Stimulated activated CD8-positive, alpha-beta memory T cell treated with anti-CD3 and anti-CD28 coated beads, Interleukin-2, amount 100 ng/mL, for 48 hours (primary cell): ENCODE data around the gene ERBB4.
"Not testable (repeated sequence)": the region's sequence is repeated elsewhere in the genome, so short reads cannot be mapped to it uniquely, and the experiment has no call there.

ENCODE experiments used
- DNase-seq, 2 donors: peaks; one replicate each; pipeline ENCODE4 v3.0.0-alpha.2; 2020; ENCODE audit warnings: low read depth in 2 of 2

ERBB4 gene

DNA sequence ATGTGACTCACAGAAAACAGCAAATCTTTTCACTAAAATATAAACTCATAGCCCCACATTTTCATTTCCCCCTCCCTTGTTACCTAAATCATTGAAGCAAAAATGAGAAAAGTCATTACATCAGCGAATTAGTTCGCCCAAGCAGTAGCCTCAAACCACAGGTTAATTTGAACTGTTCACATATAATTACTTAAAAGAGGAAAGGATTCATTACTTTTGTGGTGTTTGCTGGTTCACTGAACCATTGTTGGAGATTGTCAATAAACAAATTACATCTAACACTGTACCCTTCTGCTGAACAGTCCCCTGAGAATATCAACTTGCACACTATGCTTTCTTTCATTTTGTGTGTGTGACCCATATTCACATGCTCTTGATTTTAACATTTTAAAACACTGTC is 238.7 kb downstream of the ERBB4 start:
- DNase-seq, result no peak

DNA sequence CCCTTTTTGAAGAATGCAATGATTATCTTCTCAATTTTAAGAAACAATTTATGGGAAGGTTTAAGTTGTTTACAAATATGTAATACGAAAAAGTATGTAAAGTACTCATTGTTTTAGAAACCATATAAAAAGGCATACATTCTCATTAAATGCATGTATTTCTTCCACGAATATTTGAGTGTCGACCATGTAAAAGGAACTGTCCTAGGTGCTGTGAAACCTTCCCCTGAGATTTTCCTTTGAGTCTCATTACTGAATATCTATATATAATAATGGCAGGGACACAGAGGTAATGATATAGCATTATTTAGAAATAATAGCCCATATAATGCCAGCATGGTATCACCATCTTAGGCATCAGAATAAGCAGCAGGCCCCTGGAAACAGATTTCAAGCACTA is 239.3 kb downstream of the ERBB4 start:
- no peak for DNase-seq

DNA sequence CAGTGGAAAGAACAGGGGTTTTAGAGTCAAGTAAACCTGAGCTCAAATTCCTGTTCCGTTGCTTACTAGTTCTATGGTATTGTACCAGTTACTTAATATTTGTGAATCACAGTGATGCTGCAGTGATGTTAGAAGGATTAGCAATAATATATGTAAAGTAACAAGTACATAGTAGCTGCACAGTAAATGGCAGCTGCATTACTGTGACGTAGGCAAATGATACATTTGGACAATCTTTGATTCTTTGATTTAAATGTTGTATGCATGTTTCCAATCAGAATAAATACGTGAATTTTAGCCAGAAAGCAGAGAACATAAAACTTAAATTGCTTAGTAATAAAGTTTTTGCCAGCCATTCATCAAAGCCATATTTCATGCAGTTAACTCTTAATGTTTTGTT is 243.0 kb downstream of the ERBB4 start:
- DNase-seq, result no peak

DNA sequence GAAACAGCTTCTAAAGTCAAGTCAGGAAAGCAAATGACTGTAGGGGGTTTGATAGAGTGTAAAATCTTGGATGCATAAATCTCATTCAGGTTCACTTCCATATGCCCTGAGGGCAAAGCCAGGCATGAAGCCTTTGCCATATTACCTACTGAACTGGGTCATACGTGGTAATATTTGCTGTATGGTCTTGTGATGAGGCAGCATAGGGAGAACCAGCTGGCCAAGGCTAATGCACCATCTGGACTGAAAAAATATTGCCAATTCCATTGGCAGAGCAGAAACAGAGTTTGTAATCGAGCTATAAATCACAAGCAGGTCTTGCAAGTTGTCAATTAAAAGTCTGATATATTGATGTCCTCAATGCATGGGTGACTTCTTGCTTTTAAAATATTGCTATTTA is 243.8 kb downstream of the ERBB4 start:
- DNase-seq, result no peak

DNA sequence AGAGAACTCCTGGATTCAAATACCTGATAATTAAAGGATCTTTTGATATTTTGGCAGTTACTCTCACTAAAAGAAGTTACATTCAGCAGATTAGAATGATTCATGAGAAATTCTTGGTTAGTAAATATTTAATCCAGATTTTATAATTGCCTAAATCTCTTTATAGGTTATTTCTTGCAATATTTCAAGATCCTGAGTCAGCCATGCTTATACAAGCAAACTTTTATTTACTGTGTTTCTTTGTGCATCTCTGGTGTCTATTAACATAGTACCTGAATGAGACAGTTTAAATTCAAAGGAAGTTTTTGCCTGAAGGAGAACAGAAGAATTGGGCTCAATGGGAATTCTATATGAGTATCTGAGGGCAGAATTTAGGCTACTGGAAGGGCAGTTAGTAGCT is 249.3 kb downstream of the ERBB4 start:
- DNase-seq, result no peak

DNA sequence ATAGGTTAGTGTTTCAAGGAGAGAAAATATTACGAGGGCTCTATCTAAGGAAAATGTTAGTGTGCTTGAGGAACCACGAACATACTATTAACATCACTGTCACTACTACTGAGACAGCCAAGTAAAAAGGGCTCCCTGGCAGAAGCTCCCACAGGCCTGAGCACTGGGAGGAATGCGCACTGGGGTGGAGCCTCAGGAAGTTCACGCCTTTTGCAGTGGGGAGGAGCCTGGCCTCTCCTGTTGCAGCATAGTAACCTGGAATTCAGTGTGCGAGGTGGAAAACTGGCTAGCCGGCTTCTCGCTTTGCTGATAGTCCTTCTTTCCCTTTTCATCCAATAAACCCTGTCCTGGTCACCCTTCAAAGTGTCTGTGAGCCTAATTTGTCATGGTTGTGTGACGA is 250.3 kb downstream of the ERBB4 start:
- no peak for DNase-seq

DNA sequence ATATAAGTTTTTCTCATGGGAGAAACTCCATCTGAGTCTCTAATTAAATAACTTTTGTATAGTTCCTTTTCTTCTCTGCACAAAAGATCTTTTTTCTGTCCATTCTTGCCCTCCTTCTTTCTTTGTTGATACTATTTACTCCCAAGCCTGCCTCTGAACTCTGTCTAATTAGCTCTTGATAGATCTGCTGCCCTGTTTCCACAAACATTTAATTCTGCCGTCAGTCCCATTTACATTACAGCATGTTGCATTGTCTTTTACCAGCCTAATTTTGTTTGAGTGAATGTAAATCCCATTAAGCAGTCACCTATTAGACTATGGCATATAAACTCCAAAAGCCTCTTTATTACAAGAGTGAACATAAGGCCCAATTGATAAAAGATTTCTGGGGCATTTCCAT is 254.4 kb downstream of the ERBB4 start:
- no peak for DNase-seq

DNA sequence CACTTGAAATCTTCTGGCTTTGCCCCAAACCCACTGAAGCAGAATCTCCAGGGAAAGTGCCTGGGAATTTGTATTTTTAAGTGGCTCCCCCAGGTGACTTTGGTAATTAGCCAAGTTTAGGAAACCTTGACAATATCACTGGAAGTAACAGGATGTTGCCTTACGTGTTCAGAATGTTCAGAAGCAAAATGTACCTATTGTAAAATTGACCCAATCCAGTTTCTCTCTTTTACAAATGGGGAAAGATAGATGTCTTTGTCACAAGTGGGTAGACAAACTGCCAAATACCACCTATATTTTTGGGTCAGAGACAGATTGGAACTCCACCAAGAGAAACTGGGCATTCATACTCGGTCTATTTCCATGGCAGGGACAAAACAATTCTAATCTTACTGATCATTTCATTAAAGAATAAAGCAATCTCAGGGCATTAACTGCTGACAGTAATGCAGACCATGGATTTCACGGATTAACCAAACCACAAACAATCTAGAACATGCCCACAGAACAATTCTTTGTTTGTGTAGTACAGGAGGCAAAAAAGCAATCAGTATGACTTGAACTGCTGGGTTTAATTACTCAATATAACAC is 255.8 kb downstream of the ERBB4 start:
- DNase-seq, result no peak

DNA sequence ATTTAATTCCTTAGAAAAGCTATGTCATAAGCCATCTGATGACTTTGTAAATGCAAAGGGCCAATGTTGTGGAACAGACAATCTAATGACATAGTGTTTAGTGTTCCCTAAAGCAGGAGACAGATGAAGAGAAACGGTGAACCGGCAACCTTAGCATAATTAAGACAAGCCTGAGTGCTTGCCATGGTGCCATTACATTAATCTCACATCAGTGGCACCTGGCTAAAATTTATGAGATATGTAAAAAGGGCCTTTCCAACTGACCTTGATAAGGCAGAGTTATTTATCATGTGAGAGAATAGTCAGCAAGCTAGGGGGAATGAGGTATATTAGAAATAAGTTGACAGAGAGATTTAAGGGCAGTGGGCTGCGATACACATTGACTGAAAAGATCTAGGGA is 261.8 kb downstream of the ERBB4 start:
- no peak for DNase-seq

DNA sequence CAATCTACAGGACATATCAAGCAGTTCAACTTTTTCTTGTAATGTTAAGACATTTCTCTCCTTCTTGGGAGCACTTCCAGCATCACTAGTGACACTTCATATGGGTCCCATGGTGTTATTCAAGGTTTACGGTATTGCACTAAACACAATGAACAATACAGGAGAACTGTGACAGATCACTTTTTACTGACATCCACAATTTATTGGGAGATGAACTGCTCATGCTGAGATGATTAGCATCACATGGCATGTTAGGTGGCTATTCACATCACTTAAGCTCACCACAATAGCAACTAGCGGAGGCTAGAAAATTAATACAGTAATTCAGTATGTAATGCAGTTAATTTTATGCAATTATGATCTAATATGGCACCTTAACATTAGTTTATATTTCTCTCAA is 264.4 kb downstream of the ERBB4 start:
- no peak for DNase-seq

DNA sequence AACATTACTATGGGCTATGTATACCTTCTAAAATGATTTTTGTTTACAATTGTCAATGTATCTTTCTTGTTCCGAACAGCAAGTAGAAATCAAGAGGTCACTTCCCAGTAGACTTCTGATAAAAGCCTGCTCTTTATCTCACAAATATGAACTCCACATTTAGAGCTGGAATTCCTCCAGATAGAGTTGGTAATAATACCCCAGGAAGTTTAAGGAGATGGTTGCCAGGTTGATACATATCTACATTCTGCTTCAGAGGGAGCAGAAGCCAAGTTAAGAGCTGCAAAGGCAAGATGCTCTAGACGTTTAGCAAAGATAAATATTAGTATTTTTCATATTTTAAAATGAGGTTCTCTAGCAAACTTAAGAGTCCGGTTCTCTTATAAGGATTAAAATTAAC is 267.0 kb downstream of the ERBB4 start:
- no peak for DNase-seq

DNA sequence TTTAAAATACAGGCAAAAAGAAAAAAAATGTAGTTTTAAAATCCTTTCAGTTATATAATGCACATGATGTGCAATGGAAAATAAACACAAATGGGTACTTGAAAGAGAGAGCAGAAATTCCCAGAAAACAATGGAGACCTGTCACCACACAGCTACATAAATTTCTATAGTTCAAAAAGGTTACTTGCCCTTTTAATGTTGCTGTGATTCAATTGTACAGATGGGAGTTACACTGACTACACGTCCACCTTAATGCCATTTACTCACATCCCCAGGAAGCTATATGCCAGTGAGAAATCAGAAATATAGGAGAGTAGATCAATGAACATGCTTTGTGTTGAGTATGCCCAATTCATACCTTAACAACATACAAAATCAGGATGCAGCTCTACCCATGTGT is 269.6 kb downstream of the ERBB4 start:
- no peak for DNase-seq

DNA sequence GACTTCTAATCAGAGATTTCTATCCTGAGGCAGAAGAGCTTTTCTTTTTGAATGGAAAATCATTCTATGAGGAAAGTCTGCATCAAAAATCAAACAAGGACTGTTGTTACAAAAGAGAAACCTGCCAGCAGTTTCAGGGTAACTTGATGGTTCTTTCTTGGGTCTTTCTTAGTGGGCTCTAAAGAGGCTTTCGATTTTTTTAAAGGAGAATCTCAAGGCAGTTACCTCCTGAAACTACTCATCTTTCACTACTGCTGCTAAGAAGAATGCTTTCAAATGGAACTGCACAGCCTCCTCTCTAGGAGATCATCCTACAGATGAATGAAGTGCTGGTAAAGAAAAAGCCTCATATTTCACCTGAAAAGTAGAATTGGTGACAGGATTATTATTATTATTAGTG is 272.3 kb downstream of the ERBB4 start:
- DNase-seq, result no peak

DNA sequence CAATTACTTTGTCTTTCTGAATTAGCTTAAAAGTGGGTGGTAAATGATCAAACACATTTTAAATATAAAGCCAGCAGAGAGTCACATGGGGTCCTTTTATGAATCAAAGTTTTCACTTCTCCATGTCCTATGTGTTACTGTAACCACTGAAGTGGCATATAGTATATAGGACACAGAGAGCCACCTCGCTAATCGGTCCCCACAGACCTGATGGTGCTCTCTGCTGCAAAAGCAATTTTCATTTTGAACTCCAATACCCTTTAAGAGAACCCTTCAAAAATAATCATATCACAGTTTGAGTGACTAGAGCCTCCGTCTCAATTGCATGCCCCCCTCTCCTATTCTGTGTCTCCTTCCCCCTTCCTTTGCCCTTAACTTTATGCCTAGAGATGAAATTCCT is 272.8 kb downstream of the ERBB4 start:
- DNase-seq, result no peak

DNA sequence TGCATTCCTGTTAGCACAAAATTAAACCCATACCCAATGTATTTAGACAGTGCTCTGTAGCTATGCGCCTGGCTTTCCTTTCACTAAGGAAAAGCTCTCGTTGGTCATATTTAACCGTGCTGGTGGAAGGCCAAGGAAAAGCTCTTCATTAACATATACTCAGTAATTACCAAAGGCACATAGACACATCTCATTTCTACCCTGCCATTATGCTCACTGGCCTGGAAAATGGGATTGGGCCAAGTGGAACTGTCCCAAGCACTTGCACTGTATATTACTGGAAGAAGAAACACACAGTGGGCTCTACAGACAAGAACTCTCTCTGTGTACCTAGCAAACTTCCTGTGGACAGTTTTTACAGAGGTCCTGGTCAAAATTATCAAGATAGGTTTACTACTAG is 274.4 kb downstream of the ERBB4 start:
- DNase-seq, result no peak

DNA sequence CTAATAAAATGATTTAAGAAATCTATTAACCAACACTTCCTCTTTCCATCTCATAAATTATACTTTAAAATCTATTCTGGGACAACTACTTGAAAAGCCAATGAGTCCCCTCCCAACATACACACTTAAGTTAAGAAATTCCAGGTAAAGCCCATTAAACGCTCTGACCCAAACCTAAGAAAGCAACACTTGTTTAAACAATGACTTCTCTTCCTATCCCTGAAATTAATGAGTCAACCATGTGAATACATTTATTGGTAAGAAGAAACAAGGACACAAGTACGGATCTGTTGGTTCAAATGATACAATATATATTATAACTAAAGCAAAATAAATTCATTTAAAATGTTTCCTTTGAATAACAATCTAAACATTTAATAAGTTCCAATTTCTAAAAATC is 279.4 kb downstream of the ERBB4 start:
- no peak for DNase-seq

DNA sequence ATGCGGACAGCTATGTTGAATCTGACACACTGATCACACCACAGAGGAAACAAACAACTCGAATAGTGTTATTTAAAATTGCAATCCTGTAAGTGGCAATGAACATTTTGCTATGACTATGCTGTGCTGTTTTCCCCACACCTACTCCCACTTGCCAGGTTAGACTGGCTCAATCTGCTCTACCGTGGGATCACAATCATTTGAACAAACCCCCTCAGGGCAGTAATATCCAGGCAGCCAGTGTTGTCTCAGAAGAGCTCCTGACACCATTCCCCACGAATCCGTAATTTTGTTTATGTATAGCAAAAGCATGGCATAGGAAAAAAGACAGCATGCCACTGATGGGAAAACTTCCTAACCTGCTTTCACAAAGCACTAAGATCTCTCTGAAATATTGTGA is 284.3 kb downstream of the ERBB4 start:
- no peak for DNase-seq

DNA sequence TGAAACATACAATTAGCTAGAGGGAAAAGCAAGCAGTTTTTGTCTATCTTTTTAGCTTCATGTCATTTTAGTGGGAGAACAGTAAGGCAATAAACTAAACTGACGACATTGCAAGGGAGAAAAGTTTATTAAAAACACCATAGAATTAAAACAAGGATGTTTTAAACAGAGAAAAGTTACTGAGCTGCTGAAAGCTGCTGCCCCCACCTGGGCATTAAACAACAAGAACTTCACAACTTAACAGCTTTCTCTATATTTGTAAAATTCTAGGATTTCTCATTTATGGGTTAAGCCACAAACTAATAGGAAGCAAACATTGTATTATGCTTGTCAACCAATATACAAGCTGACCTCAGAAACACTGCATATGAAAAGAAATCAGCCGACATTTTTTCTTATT is 289.2 kb downstream of the ERBB4 start:
- no peak for DNase-seq

DNA sequence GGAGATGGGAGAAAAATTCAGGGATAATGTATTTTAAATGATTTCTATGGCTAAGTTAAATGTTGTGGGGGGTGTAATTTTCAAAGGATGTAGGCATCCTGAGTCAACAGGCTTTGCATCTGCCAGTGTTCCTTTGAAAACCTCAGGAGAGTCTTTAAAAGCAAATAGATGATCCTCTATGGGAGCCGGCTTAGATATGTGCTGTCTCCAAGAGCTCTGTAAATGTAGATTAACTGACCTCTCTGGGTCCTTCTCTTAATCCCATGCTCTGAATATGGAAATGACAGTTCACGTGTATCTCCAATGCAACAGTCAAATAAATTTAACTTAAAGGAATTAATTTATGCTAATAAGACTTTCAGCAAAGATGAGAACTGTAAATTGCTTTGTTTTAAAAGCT is 292.7 kb downstream of the ERBB4 start:
- DNase-seq, result no peak

DNA sequence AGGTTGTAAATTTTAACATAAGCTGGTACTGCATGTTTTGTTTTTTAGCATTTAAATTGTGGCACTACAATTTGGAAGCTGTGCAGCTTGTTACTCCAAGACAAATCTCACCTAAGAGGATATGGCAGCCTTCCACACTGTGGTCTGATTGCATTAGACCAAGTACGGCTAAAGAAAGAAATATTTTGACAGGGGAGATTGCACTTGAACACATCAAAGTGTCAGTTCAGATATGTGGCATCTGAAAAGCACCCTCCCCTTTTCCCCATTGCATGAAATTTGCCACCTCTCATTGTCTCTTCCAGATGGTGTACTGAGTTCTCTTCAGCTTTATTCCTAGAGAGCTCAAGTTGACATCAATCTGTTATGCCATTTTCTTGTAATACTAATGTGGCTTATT is 295.9 kb downstream of the ERBB4 start:
- DNase-seq, result no peak

DNA sequence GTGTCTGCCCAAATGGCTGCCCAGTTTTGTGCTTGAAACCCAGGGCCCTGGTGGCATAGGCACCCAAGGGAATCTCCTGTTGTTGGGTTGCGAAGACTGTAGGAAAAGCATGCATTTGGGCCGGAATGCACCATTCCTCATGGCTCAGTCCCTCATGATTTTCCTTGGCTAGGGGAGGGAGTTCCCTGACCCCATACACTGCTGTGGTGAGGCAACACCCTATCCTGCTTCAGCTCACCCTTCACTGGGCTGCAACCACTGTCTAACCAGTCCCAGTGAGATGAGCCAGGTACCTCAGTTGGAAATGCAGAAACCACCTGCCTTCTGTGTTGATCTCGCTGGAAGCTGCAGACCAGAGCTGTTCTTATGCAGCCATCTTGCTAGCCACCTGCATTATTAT is 300.4 kb downstream of the ERBB4 start:
- DNase-seq, result not testable (repeated sequence)

DNA sequence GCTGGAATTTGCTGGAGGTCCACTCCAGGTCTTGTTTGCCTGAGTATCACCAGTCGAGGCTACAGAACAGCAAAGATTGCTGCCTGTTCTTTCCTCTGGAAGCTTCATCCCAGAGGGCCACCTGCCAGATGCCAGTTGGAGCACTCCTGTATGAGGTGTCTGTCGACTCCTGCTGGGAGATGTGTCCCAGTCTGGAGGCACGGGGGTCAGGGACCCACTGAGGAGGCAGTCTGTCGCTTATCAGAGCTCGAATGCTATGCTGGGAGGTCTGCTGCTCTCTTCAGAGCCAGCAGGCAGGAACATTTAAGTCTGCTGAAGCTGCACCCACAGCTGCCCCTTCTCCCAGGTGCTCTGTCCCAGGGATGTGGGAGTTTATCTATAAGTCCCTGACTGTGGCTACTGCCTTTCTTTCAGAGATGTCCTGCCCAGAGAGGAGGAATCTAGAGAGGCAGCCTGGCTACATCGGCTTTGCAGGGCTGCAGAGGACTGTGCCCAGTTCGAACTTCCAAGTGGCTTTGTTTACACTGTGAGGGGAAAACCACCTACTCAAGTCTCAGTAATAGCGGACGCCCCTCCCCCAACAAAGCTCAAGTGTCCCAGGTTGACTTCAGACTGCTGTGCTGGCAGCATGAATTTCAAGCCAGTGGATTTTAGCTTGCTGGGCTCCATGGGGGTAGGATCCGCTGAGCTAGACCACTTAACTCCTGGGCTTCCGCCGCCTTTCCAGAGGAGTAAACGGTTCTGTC is 301.1 kb downstream of the ERBB4 start:
- DNase-seq, result no peak

DNA sequence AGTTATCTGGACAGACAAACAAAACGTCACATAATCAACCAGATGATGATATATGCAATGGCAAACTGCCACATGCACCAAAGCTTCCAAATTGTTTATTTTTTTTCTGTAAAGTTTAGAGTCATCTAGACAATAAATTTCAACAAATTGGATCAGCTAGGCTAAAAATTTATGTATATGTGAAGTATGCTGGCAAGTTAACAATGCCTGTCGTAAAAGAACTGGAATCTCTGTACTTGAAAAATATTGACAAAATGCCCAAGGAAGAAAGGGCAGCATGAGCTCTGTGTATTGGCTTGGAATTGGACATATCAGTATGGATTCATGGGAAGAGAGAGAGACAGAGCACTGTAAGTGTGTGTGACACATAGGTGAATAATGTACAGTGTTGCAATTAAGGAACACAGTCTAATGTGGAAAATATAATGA is 309.8 kb downstream of the ERBB4 start:
- DNase-seq, result no peak

DNA sequence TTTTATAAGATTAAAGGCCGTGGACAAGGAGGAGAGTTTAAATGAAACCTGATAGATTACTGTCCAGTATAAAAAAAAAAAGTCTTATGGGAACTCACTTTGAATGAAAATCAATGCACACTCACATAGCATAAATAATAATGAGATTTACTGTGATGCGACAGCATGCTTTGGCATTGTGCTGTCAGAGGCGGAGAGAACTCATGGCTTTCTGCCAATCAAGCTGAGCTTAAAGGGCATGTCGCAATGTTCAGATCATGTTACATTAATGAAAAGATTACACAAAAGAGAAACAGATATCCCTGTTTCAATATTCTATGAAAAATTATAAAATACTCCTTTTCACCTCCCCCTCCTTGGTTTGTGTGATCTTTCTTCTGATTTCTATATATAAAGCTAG is 310.8 kb downstream of the ERBB4 start:
- DNase-seq, result no peak
